SK-N-SH treated with all-trans-retinoic acid at 6 μM for 48 hours (cell line): ENCODE results near the gene NGEF.

Experiments used
- ARNTL ChIP-seq: fragments of 450-650 bp; formaldehyde crosslinking; IDR thresholded peaks from 2 replicates; pipeline ENCODE4 v1.5.0; 2020; ENCODE audit warnings: low read depth, mild to moderate bottlenecking, moderate library complexity, borderline replicate concordance
- CSDC2 ChIP-seq: fragments of 250-450 bp; sonication (Bioruptor Pico); IDR thresholded peaks from 2 replicates; pipeline ENCODE4 v1.5.0; 2020; ENCODE audit warnings: mild to moderate bottlenecking, moderate library complexity
- OSR1 ChIP-seq: fragments of 250-450 bp; sonication (Bioruptor Pico); IDR thresholded peaks from 2 replicates; pipeline ENCODE4 v1.8.0; 2022; ENCODE audit warnings: moderate library complexity, mild to moderate bottlenecking, inconsistent platforms
- PATZ1 ChIP-seq: fragments of 250-450 bp; sonication (Bioruptor Pico); IDR thresholded peaks from 2 replicates; pipeline ENCODE4 v1.8.0; 2020; ENCODE audit warnings: mild to moderate bottlenecking, moderate library complexity, borderline replicate concordance
- TOX ChIP-seq: fragments of 250-450 bp; sonication (Bioruptor Pico); IDR thresholded peaks from 2 replicates; pipeline ENCODE4 v1.8.0; 2021; ENCODE audit warnings: mild to moderate bottlenecking, moderate library complexity, borderline replicate concordance
- ZC3H10 ChIP-seq: fragments of 250-450 bp; sonication (Bioruptor Pico); IDR thresholded peaks from 2 replicates; pipeline ENCODE4 v1.5.1; 2021; ENCODE audit warnings: mild to moderate bottlenecking, moderate library complexity
- ZFP3 ChIP-seq: fragments of 250-450 bp; sonication (Bioruptor Pico); IDR thresholded peaks from 2 replicates; pipeline ENCODE4 v1.5.0; 2020; ENCODE audit warnings: mild to moderate bottlenecking, moderate library complexity
- ZFP30 ChIP-seq: fragments of 450-650 bp; formaldehyde crosslinking; IDR thresholded peaks from 2 replicates; pipeline ENCODE4 v1.5.0; 2022; ENCODE audit warnings: mild to moderate bottlenecking, moderate library complexity
- ZNF70 ChIP-seq: fragments of 450-650 bp; formaldehyde crosslinking; IDR thresholded peaks from 2 replicates; pipeline ENCODE4 v1.5.0; 2020; ENCODE audit warnings: mild to moderate bottlenecking, moderate library complexity
- ZNF8 ChIP-seq: fragments of 450-650 bp; formaldehyde crosslinking; IDR thresholded peaks from 2 replicates; pipeline ENCODE4 v1.5.0; 2020; ENCODE audit warnings: mild to moderate bottlenecking, moderate library complexity
- TF ChIP-seq, protein P1 (sequence below): fragments of 250-450 bp; sonication (Bioruptor Pico); IDR thresholded peaks from 2 replicates; pipeline ENCODE4 v1.5.1; 2020; ENCODE audit warnings: low read depth, mild to moderate bottlenecking, moderate library complexity

DNA sequence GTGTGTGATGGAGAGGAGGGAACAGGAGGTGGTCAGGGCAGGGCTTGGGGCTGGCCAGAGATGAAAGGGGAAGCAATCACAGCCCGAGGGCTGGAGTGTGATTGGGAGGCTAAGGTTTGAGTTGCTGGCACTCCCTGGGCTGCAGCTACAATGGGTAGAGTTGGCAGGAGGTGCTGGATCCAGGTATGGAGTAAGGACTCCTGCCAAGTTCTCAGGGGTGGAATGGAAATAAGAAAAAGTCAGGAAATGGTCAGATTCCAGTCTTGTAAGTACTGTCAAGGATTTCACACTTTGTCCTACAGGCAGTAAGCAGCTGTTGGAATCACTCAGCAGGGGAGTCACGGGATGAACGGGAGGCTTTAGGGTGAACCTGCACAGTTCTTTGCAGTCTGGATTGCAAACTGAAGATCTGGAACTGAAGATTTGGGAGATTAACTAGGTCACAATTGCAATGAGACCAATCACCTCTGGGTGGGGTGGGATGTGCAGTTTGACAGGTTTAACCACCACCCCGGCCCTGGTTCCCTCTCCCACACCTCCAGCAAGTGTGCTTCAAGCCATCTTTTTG is 36.2 kb upstream of the NGEF start:
- TF ChIP-seq PATZ1 (CRISPR knock-in tag) (no peak), CSDC2 (no peak), ZNF8 (CRISPR knock-in tag) (no peak), ZFP3 (CRISPR knock-in tag) (no peak), ZNF70 (CRISPR knock-in tag) (no peak), ZFP30 (CRISPR knock-in tag) (no peak), OSR1 (no peak), ARNTL (no peak), ZC3H10 (CRISPR knock-in tag) (no peak), TOX (CRISPR knock-in tag) (no peak)
- TF ChIP-seq, protein P1, sequence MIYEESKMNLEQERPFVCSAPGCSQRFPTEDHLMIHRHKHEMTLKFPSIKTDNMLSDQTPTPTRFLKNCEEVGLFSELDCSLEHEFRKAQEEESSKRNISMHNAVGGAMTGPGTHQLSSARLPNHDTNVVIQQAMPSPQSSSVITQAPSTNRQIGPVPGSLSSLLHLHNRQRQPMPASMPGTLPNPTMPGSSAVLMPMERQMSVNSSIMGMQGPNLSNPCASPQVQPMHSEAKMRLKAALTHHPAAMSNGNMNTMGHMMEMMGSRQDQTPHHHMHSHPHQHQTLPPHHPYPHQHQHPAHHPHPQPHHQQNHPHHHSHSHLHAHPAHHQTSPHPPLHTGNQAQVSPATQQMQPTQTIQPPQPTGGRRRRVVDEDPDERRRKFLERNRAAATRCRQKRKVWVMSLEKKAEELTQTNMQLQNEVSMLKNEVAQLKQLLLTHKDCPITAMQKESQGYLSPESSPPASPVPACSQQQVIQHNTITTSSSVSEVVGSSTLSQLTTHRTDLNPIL (CRISPR knock-in tag): no peak
